Tibial nerve (tissue), 4 donors: ENCODE results near the gene CAPN3.
"Not testable (repeated sequence)": the region's sequence is repeated elsewhere in the genome, so short reads cannot be mapped to it uniquely, and the experiment has no call there.

Experiments
- EP300 ChIP-seq, 2 donors: sonication (generic); formaldehyde crosslinking; IDR thresholded peaks; one replicate each; pipeline ENCODE4 v1.6.1; 2017; ENCODE audit warnings: antibody characterized with exemption in 2 of 2, mild to moderate bottlenecking in 1 of 2
- POLR2A ChIP-seq, 2 donors: fragments of 450-650 bp; IDR thresholded peaks; one replicate each; pipeline ENCODE4 v1.6.1; 2017; ENCODE audit warnings: antibody characterized with exemption in 2 of 2, mild to moderate bottlenecking in 2 of 2, moderate library complexity in 2 of 2
- TF ChIP-seq, protein P1 (sequence below), 5 experiments: fragments of 200-600 bp in 3 of 5; fragments of 450-650 bp in 2 of 5; sonication (generic) in 3 of 5; IDR thresholded peaks; one replicate each; pipeline ENCODE4 v1.5.1; 2016 to 2019; ENCODE audit warnings: antibody characterized with exemption in 5 of 5, mild to moderate bottlenecking in 3 of 5, moderate library complexity in 2 of 5

DNA sequence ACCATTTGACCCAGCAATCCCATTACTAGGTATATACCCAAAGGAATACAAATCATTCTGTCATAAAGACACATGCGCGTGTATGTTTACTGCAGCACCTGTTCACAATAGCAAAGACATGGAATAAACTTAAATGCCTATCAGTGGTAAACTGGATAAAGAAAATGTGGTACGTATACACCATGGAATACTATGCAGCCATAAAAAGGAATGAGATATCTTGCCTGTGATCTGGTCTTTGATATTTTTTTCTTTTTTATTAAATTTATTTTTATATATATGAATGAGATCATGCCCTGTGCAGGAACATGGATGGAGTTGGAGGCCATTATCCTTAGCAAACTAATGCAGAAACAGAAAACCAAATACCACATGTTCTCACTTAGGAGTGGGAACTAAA, 22.2 kb upstream of the CAPN3 start:
- TF ChIP-seq, protein P1, sequence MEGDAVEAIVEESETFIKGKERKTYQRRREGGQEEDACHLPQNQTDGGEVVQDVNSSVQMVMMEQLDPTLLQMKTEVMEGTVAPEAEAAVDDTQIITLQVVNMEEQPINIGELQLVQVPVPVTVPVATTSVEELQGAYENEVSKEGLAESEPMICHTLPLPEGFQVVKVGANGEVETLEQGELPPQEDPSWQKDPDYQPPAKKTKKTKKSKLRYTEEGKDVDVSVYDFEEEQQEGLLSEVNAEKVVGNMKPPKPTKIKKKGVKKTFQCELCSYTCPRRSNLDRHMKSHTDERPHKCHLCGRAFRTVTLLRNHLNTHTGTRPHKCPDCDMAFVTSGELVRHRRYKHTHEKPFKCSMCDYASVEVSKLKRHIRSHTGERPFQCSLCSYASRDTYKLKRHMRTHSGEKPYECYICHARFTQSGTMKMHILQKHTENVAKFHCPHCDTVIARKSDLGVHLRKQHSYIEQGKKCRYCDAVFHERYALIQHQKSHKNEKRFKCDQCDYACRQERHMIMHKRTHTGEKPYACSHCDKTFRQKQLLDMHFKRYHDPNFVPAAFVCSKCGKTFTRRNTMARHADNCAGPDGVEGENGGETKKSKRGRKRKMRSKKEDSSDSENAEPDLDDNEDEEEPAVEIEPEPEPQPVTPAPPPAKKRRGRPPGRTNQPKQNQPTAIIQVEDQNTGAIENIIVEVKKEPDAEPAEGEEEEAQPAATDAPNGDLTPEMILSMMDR (IDR thresholded peaks at IDR 0.05) = not testable (repeated sequence)
- not testable (repeated sequence) for TF ChIP-seq POLR2A, EP300 (IDR thresholded peaks at IDR 0.05)
